Measurements from ENCODE around the gene TMEM87A.

The TMEM87A gene

DNA sequence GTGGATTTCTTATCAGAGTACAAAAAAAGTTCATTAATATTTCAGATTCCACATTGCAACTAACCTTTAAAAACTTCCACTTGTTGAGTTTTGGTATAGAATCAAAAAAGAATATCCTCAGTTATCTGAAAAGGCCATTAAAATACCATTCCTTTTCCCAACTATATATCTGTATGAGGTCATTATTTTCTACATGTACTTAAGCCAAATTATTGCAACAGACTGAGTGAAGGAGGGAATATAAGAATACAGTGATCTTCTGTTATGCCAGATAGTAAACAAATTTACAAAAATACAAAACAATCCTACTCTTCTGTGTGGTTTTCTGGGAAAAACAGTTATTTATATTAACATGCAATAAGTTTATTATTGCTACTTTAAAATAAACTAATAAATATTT, 5.9 kb downstream of the TMEM87A start:
- Histone ChIP-seq H3K4me1 (ENCODE audit: low read length) (0 out of 2 replicates have a peak, but pooled peaks cover 4% of the 10 kb centered on the region), H3K9me3 (replicated peaks; ENCODE audit: insufficient read depth, low read length) (no peaks in the 10 kb centered on the region), H4K20me1 (ENCODE audit: insufficient read depth, low read length) (no peaks in the 10 kb centered on the region), H3K4me2 (ENCODE audit: low read depth, low read length) (no peak overlapping the region), H3K79me2 (ENCODE audit: low read length) (peaks cover 53% of the 10 kb centered on the region), H3K36me3 (replicated peaks; ENCODE audit: insufficient read depth, low read length) (peaks cover 11% of the 10 kb centered on the region), H3K9me2 (replicated peaks; ENCODE audit: insufficient read depth, low read length) (no peaks in the 10 kb centered on the region), H3K4me3 (ENCODE audit: low read length) (no peak overlapping the region), H3K9ac (ENCODE audit: low read length) (no peak overlapping the region), H2AFZ (ENCODE audit: low read length) (no peak overlapping the region), H3F3A (ENCODE audit: insufficient read depth, low read length) (no peaks in the 10 kb centered on the region), H3K27ac (ENCODE audit: low read length) (no peak overlapping the region), H3K27me3 (replicated peaks; ENCODE audit: insufficient read depth, low read length) (no peaks in the 10 kb centered on the region)
- no peak for TF ChIP-seq EZH2 (optimal IDR thresholded peaks at IDR 0.05; ENCODE audit: low read depth, low read length)
- no peak for DNase-seq

DNA sequence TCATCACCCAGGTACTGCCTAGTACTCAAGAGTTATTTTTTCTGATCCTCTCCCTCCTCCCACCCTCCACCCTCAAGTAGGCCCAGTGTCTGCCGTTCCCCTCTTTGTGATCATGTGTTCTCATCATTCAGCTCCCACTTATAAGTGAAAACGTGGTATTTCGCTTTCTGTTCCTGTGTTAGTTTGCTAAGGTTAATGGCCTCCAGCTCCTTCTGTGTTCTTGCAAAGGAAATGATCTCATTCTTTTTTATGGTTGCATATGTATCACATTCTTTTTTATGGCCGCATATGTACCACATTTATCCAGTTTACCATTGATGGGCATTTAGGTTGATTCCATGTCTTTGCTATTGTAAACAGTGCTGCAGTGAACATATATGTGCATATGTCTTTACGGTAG, 8.4 kb downstream of the TMEM87A start:
- Histone ChIP-seq H3K27ac (ENCODE audit: low read length) (no peak overlapping the region), H3K4me1 (ENCODE audit: low read length) (no peaks in the 10 kb centered on the region), H3K4me2 (ENCODE audit: low read depth, low read length) (no peak overlapping the region), H3K9me3 (replicated peaks; ENCODE audit: insufficient read depth, low read length) (no peaks in the 10 kb centered on the region), H3K79me2 (ENCODE audit: low read length) (peaks cover 30% of the 10 kb centered on the region), H2AFZ (ENCODE audit: low read length) (no peak overlapping the region), H3K4me3 (ENCODE audit: low read length) (no peak overlapping the region), H3K9ac (ENCODE audit: low read length) (no peak overlapping the region), H3K27me3 (replicated peaks; ENCODE audit: insufficient read depth, low read length) (no peaks in the 10 kb centered on the region), H4K20me1 (ENCODE audit: insufficient read depth, low read length) (no peaks in the 10 kb centered on the region), H3K9me2 (replicated peaks; ENCODE audit: insufficient read depth, low read length) (no peaks in the 10 kb centered on the region), H3K36me3 (replicated peaks; ENCODE audit: insufficient read depth, low read length) (peaks cover 22% of the 10 kb centered on the region), H3F3A (ENCODE audit: insufficient read depth, low read length) (no peaks in the 10 kb centered on the region)
- TF ChIP-seq EZH2 (optimal IDR thresholded peaks at IDR 0.05; ENCODE audit: low read depth, low read length), result no peak
- no peak for TF ChIP-seq EZH2phosphoT487 (IDR thresholded peaks at IDR 0.05; ENCODE audit: low read length)
- TF ChIP-seq CTCF (IDR thresholded peaks at IDR 0.05; ENCODE audit: low read length), result no peak
- DNase-seq, result no peak

GRCh38 chr15:42253300-42253699, 19.9 kb downstream of the TMEM87A start:
- Histone ChIP-seq H3K4me2 (ENCODE audit: low read depth, low read length) (no peak overlapping the region), H3K9ac (ENCODE audit: low read length) (no peak overlapping the region), H4K20me1 (ENCODE audit: insufficient read depth, low read length) (no peaks in the 10 kb centered on the region), H3K27me3 (replicated peaks; ENCODE audit: insufficient read depth, low read length) (no peaks in the 10 kb centered on the region), H3K9me2 (replicated peaks; ENCODE audit: insufficient read depth, low read length) (no peaks in the 10 kb centered on the region), H3K4me3 (ENCODE audit: low read length) (no peak overlapping the region), H3K36me3 (replicated peaks; ENCODE audit: insufficient read depth, low read length) (no peaks in the 10 kb centered on the region; the same call in none of the 2 replicates), H3K27ac (ENCODE audit: low read length) (no peak overlapping the region), H3K4me1 (ENCODE audit: low read length) (no peaks in the 10 kb centered on the region), H3F3A (ENCODE audit: insufficient read depth, low read length) (no peaks in the 10 kb centered on the region), H3K9me3 (replicated peaks; ENCODE audit: insufficient read depth, low read length) (no peaks in the 10 kb centered on the region), H3K79me2 (ENCODE audit: low read length) (no peaks in the 10 kb centered on the region; the same call in 1 of the 2 replicates), H2AFZ (ENCODE audit: low read length) (no peak overlapping the region)
- no peak for TF ChIP-seq EZH2phosphoT487 (IDR thresholded peaks at IDR 0.05; ENCODE audit: low read length)
- no peak for TF ChIP-seq CTCF (IDR thresholded peaks at IDR 0.05; ENCODE audit: low read length)
- TF ChIP-seq EZH2 (optimal IDR thresholded peaks at IDR 0.05; ENCODE audit: low read depth, low read length), result no peak
- no peak for DNase-seq

GRCh38 chr15:42240823-42241222, 32.4 kb downstream of the TMEM87A start:
- H2AFZ ChIP-seq (ENCODE audit: low read length), result no peak overlapping the region
- no peak overlapping the region for H3K9ac ChIP-seq (ENCODE audit: low read length)
- no peaks in the 10 kb centered on the region for H3K9me3 ChIP-seq (replicated peaks; ENCODE audit: insufficient read depth, low read length)
- no peaks in the 10 kb centered on the region; the same call in 1 of the 2 replicates for H3K79me2 ChIP-seq (ENCODE audit: low read length)
- no peaks in the 10 kb centered on the region for H3K4me1 ChIP-seq (ENCODE audit: low read length)
- no peaks in the 10 kb centered on the region for H3K9me2 ChIP-seq (replicated peaks; ENCODE audit: insufficient read depth, low read length)
- no peak for DNase-seq
- no peak overlapping the region for H3K4me3 ChIP-seq (ENCODE audit: low read length)
- TF ChIP-seq CTCF (IDR thresholded peaks at IDR 0.05; ENCODE audit: low read length) (no peak), EZH2phosphoT487 (IDR thresholded peaks at IDR 0.05; ENCODE audit: low read length) (no peak), EZH2 (optimal IDR thresholded peaks at IDR 0.05; ENCODE audit: low read depth, low read length) (no peak)
- no peaks in the 10 kb centered on the region for H4K20me1 ChIP-seq (ENCODE audit: insufficient read depth, low read length)
- H3K27ac ChIP-seq (ENCODE audit: low read length), result no peak overlapping the region
- H3F3A ChIP-seq (ENCODE audit: insufficient read depth, low read length), result no peaks in the 10 kb centered on the region
- no peak overlapping the region for H3K4me2 ChIP-seq (ENCODE audit: low read depth, low read length)
- no peaks in the 10 kb centered on the region for H3K36me3 ChIP-seq (replicated peaks; ENCODE audit: insufficient read depth, low read length)
- no peaks in the 10 kb centered on the region for H3K27me3 ChIP-seq (replicated peaks; ENCODE audit: insufficient read depth, low read length)

All from MM.1S (cell line).